AML-193 (cell line): Measurements from ENCODE around the gene ASMT.
"Not testable (repeated sequence)": the region's sequence is repeated elsewhere in the genome, so short reads cannot be mapped to it uniquely, and the experiment has no call there.

ENCODE experiments used
- DNase-seq, 2 experiments: peaks; one replicate each; lab custom pipeline; 2025; lab: John Stamatoyannopoulos, UW

ASMT gene

GRCh38 chrX:1652011-1652811 is 37.4 kb downstream of the ASMT start:
- peak; percentile 41 to 54 for DNase-seq

DNA sequence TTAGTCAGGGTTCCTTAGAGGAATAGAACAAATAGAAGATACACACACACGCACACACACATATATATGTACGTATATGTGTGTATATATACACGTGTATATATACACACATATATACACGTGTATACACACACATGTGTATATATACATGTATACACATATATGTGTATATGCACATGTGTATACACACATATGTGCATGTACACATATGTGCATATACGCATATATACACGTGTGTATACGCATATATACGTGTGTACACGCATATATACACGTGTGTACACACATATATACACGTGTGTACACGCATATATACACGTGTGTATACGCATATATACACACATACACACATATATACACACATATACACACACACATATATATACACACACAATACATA is 41.5 kb downstream of the ASMT start:
- DNase-seq = no peak

DNA sequence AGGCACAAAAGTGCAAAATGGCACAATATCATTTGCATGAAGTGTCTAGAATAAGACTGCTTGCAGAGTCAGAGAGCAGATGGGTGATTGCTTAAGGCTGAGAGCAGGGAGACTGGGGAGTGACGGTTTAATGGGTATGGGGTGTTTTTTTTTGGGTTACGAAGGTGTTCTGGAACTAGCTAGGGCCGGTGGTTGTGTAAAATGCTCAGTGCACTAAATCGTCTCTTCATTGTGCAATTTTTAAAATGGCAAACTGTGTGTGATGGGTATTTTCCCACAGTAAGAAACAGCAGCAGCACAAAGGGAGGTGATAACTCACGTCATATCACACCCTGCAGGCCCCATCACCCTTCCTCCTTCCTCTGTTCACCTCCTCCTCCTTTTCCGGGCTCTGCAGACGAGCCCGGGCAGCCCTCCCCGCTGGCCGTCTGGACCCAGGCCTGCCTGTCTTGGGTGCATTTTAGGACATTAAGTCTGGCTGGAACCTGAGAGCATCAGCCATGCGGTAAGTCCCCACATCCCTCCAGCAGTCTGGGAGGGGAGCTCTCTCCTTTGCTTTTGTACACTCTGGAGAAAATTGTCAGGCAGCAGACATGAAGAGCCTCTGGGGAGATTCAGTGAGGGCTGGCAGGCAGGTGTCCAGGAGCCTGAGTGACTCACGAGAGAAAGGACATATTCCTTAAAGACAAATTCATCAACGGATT is 42.7 kb downstream of the ASMT start:
- peak; percentile 28 to 44 for DNase-seq

DNA sequence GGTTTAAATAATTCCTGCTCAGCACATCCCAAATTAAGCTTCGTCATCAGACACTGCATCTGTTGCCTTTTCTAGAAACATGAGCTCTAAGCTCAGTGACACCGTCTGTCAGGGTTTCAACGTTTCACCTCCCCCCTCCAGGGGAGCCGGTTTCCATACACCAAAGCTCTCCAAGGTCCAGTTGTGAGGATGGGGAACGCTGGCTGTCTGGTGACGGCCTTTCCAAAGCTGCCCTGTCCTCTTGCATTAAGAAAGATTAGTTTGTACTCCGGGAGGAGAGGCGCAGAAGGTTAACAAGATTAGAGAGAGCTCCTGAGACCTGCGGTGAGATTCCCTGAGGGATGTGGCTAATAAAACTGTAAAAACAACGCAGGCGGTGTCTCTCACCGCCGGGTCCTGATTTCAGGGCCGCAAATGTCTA is 43.2 kb downstream of the ASMT start:
- no peak for DNase-seq

- no peak for DNase-seq
Observed at GRCh38 chrX:1659664-1660461, 45.0 kb downstream of the ASMT start.

- DNase-seq = peak; percentile 62 to 75
Observed at GRCh38 chrX:1661048-1661921, 46.4 kb downstream of the ASMT start.

- peak; percentile 48 to 62 for DNase-seq
Observed at GRCh38 chrX:1661922-1662221, 47.0 kb downstream of the ASMT start.

- no peak for DNase-seq
Observed at GRCh38 chrX:1667566-1667965, 52.7 kb downstream of the ASMT start.

- DNase-seq = peak in 1 of 2 experiments; percentile 28
Observed at GRCh38 chrX:1673337-1673736, 58.5 kb downstream of the ASMT start.

DNA sequence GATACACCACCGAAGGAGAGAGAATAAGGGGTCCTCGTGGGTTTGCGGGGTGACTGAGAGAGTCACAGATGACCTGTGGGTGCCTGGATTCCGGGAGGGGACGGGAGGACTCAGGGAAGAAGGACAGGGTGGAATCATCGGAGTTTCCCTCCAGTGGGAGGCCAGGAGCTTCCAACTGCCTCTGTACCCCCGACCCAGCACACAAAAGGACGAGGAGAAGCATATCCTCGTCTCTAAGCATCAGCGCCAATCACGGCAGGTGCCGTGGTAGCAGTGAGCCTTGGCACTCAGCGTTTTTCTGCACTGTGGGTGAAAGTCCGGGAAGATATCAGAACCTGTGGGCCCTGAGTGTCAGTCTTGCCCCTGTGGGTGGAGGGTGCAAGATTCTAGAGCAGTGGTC is 62.0 kb downstream of the ASMT start:
- no peak for DNase-seq

DNA sequence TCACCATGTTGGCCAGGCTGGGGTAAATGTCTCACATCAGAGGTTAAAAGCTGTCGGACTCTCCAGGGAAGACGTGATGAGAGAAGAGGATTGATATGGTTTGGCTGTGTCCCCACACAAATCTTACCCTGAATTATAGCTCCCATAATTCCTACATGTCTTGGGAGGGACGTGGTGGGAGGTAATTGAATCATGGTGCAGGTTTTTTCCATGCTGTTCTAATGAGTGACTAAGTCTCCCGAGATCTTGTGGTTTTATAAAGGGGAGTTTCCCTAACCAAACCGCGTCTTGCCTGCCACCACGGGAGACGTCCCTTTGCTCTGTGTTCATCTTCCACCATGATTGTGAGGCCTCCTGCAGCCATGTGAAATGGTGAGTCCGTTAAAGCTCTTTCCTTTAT is 64.4 kb downstream of the ASMT start:
- no peak for DNase-seq

DNA sequence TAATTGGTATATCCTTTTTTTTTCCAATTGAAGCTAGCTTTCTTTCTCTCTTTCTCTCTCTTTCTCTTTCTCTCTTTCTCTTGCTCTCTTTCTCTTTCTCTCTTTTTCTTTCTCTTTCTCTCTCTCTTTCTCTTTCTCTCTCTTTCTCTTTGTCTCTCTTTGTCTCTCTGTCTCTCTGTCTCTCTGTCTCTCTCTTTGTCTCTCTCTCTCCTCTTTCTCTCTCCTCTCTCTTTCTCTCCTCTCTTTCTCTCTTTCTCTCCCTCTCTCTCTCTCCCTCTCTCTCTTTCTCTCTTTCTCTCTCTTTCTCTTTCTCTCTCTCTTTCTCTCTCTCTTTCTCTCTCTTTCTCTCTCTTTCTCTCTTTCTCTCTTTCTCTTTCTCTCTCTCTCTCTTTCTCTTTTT is 66.6 kb downstream of the ASMT start:
- no peak for DNase-seq

DNA sequence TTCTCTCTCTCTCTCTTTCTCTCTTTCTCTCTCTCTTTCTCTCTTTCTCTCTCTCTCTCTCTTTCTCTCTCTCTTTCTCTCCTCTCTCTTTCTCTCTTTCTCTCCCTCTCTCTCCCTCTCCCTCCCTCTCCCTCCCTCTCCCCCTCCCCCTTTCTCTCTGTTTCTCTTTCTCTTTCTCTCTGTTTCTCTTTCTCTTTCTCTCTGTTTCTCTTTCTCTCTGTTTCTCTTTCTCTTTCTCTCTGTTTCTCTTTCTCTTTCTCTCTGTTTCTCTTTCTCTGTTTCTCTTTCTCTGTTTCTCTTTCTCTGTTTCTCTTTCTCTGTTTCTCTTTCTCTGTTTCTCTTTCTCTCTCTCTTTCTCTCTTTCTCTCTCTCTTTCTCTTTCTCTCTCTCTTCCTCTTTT is 67.0 kb downstream of the ASMT start:
- not testable (repeated sequence) for DNase-seq

DNA sequence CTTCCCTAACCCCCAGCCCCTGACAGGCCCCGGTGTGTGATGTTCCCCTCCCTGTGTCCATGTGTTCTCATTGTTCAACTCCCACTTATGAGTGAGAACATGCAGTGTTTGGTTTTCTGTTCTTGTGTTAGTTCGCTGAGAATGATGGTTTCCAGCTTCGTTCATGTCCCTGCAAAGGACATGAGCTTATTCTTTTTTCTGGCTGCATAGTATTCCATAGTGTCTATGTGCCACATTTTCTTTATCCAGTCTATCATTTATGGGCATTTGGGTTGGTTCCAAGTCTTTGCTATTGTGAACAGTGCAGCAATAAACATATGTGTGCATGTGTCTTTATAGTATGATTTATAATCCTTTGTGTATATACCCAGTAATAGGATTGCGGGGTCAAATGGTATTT is 67.6 kb downstream of the ASMT start:
- not testable (repeated sequence) for DNase-seq

- not testable (repeated sequence) for DNase-seq
Observed at GRCh38 chrX:1684883-1685282, 70.0 kb downstream of the ASMT start.

DNA sequence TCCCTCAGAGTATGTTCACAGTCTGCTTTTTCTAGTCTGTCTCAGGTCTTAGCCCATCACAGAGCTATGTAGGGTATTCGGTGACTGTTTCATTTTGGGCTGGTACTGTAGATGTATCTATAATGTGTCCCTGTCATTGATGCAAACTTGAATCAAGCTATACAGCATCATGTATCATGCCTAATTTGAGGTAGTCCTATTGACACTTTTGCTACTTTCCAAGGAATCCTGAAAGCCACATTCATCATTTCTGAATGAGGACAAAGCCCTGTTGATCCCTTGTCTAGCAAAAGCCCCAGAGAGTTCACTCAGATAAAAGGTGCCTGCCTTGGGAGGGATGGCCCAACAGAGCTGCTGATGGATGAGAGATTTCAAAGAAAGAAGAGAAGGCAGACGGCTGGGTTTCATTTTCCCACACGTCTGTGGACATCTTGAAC is 70.6 kb downstream of the ASMT start:
- not testable (repeated sequence) for DNase-seq

DNA sequence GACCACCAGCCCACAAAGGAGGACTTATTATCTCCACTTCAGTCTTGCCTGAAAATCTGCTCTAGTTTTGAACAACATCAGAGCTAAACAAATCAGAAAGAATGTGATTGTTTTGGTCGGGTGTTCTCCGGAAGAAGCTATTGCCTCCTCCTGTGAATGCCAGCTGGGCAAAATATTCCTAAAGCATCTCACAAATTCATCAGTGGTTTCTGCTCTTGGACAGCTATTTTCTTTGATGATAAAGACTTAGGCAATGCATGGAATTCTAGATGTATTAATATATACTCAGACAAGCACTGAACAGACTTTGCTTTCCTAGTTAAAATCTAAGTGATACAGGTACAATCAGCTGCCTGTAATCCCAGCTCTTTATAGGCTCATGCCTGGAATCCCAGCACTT is 71.8 kb downstream of the ASMT start:
- no peak for DNase-seq
